ENCODE measurements around the gene RCBTB2. TPM values are rescaled to one million over a fixed set of nuclear protein-coding genes. Genes with fewer than 3 reads are reported as not detected.

RCBTB2 gene
- total RNA-seq, 2 donors from 2014 or later, result 3.1 to 7.3 TPM

DNA sequence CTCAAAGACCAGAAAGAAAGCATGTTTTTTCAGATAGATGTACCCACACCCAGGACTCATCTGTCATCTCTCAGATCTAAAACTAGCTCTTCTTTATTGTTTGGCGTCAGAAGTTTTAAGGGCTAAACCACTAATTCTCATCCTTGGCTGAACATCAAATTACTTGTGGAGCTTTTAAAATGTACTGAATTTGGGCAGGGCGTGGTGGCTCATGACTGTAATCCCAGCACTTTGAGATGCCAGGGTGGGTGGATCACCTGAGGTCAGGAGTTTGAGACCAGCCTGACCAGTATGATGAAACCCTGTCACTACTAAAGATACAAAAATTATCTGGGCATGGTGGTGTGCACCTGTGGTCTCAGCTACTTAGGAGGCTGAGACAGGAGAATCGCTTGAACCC lies 47.4 kb downstream of the RCBTB2 start:
- Mint-ChIP-seq H3K4me3 (no peak overlapping the region), H3K4me1 (no peaks in the 10 kb centered on the region), H3K9me3 (peaks cover 6% of the 10 kb centered on the region), H3K36me3 (ENCODE audit: low read depth) (peaks cover 14% of the 10 kb centered on the region), H3K27me3 (ENCODE audit: insufficient read depth) (no peaks in the 10 kb centered on the region), H3K27ac (no peak overlapping the region)
- TF ChIP-seq, protein P1, sequence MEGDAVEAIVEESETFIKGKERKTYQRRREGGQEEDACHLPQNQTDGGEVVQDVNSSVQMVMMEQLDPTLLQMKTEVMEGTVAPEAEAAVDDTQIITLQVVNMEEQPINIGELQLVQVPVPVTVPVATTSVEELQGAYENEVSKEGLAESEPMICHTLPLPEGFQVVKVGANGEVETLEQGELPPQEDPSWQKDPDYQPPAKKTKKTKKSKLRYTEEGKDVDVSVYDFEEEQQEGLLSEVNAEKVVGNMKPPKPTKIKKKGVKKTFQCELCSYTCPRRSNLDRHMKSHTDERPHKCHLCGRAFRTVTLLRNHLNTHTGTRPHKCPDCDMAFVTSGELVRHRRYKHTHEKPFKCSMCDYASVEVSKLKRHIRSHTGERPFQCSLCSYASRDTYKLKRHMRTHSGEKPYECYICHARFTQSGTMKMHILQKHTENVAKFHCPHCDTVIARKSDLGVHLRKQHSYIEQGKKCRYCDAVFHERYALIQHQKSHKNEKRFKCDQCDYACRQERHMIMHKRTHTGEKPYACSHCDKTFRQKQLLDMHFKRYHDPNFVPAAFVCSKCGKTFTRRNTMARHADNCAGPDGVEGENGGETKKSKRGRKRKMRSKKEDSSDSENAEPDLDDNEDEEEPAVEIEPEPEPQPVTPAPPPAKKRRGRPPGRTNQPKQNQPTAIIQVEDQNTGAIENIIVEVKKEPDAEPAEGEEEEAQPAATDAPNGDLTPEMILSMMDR (conservative IDR thresholded peaks at IDR 0.05), result no peak
- no peak overlapping the region for H3K9ac ChIP-seq (ENCODE audit: extremely low read depth, low read length, poor library complexity, severe bottlenecking)
- peaks cover 8% of the 10 kb centered on the region for H3K9me3 ChIP-seq (ENCODE audit: control insufficient read depth, low read length)
- H3K36me3 ChIP-seq (ENCODE audit: control insufficient read depth, insufficient read depth, low read length), result no peaks in the 10 kb centered on the region
- no peak for DNase-seq
- no peak overlapping the region for H3K27ac ChIP-seq (ENCODE audit: low read depth, low read length)
- 92 to 97% methylated on average over 2 to 3 of the region's 3 CpGs for WGBS, 2 experiments (ENCODE audit: insufficient coverage in 1 of 2, insufficient read length in 1 of 2)
- no peak overlapping the region for H3K4me3 ChIP-seq (ENCODE audit: low read length)
- H3K27me3 ChIP-seq (ENCODE audit: control insufficient read depth, insufficient read depth, low read length, poor library complexity, severe bottlenecking), result no peaks in the 10 kb centered on the region
- no peaks in the 10 kb centered on the region for H3K4me1 ChIP-seq (ENCODE audit: control insufficient read depth, insufficient read depth, low read length)

GRCh38 chr13:48483575-48483974 lies 49.3 kb downstream of the RCBTB2 start:
- TF ChIP-seq, protein P1 (conservative IDR thresholded peaks at IDR 0.05), result no peak
- no peaks in the 10 kb centered on the region for H3K27me3 ChIP-seq (ENCODE audit: control insufficient read depth, insufficient read depth, low read length, poor library complexity, severe bottlenecking)
- H3K4me1 ChIP-seq (ENCODE audit: control insufficient read depth, insufficient read depth, low read length), result no peaks in the 10 kb centered on the region
- Mint-ChIP-seq H3K4me3 (no peak overlapping the region), H3K4me1 (no peaks in the 10 kb centered on the region), H3K27me3 (ENCODE audit: insufficient read depth) (no peaks in the 10 kb centered on the region), H3K27ac (no peak overlapping the region), H3K9me3 (peaks cover 6% of the 10 kb centered on the region), H3K36me3 (ENCODE audit: low read depth) (peaks cover 14% of the 10 kb centered on the region)
- 98 to 100% methylated on average over 2 to 3 of the region's 3 CpGs for WGBS, 2 experiments (ENCODE audit: insufficient coverage in 1 of 2, insufficient read length in 1 of 2)
- no peak overlapping the region for H3K4me3 ChIP-seq (ENCODE audit: low read length)
- H3K9me3 ChIP-seq (ENCODE audit: control insufficient read depth, low read length), result peaks cover 8% of the 10 kb centered on the region
- no peak overlapping the region for H3K9ac ChIP-seq (ENCODE audit: extremely low read depth, low read length, poor library complexity, severe bottlenecking)
- H3K27ac ChIP-seq (ENCODE audit: low read depth, low read length), result no peak overlapping the region
- H3K36me3 ChIP-seq (ENCODE audit: control insufficient read depth, insufficient read depth, low read length), result no peaks in the 10 kb centered on the region
- DNase-seq, result no peak

DNA sequence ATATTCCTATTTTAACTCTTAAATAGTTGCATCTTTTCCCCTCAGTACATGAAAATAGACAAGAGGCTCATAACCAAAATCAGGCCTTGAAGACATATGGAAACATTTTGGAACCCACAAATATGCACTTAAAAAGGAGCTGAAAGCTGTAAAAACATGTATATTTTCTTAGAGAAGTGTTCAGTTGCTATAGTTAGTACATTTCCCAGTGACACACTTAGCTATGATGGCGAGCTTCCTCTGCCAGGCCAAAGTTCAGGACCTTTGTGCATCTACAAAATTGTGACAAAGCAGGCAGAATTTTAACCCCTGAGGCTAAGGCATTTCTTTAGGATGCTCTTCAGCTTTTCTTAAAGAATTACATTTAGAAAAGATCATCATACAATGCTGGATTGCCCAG lies 54.5 kb downstream of the RCBTB2 start:
- WGBS, 2 experiments (ENCODE audit: insufficient coverage in 1 of 2, insufficient read length in 1 of 2), result 75 to 88% methylated on average over 1 of the region's 1 CpG
- Histone ChIP-seq H3K27me3 (ENCODE audit: control insufficient read depth, insufficient read depth, low read length, poor library complexity, severe bottlenecking) (no peaks in the 10 kb centered on the region), H3K4me3 (ENCODE audit: low read length) (no peak overlapping the region), H3K4me1 (ENCODE audit: control insufficient read depth, insufficient read depth, low read length) (no peaks in the 10 kb centered on the region), H3K9me3 (ENCODE audit: control insufficient read depth, low read length) (no peaks in the 10 kb centered on the region), H3K9ac (ENCODE audit: extremely low read depth, low read length, poor library complexity, severe bottlenecking) (no peak overlapping the region), H3K27ac (ENCODE audit: low read depth, low read length) (no peak overlapping the region), H3K36me3 (ENCODE audit: control insufficient read depth, insufficient read depth, low read length) (no peaks in the 10 kb centered on the region)
- Mint-ChIP-seq H3K4me1 (no peaks in the 10 kb centered on the region), H3K36me3 (ENCODE audit: low read depth) (no peaks in the 10 kb centered on the region), H3K4me3 (no peak overlapping the region), H3K27me3 (ENCODE audit: insufficient read depth) (no peaks in the 10 kb centered on the region), H3K9me3 (no peaks in the 10 kb centered on the region), H3K27ac (no peak overlapping the region)
- TF ChIP-seq, protein P1 (conservative IDR thresholded peaks at IDR 0.05), result no peak
- DNase-seq, result no peak

Measured in endodermal cell (in vitro differentiated cells).